DND-41 (cell line): ENCODE measurements around the gene COL4A2.

ENCODE experiments used
- ATAC-seq: fragments of 200-7000 bp; cut with Tn5 transposase; 3 replicates; pipeline ENCODE4 v1.9.1; 2021; ENCODE audit warnings: low read depth; ENCODE audit not compliant: insufficient read depth
- DNase-seq: peaks from one replicate; pipeline ENCODE4 v3.0.0-alpha.2; 2020
- H2AFZ ChIP-seq: 2 replicates; pipeline ENCODE4 v1.6.0; 2012; ENCODE audit warnings: low read depth, low read length
- H3K27ac ChIP-seq: 2 replicates; pipeline ENCODE4 v1.5.1; 2012; ENCODE audit warnings: low read length, inconsistent platforms
- H3K27me3 ChIP-seq: fragments of 200-600 bp; sonication (generic); 2 replicates; pipeline ENCODE4 v1.6.0; 2012; ENCODE audit warnings: low read length, mild to moderate bottlenecking, inconsistent platforms; ENCODE audit not compliant: insufficient read depth, poor library complexity
- H3K36me3 ChIP-seq: 2 replicates; pipeline ENCODE4 v1.5.1; 2012; ENCODE audit warnings: low read length, inconsistent platforms; ENCODE audit not compliant: insufficient read depth
- H3K4me1 ChIP-seq: 2 replicates; pipeline ENCODE4 v1.5.1; 2012; ENCODE audit warnings: mild to moderate bottlenecking, low read length; ENCODE audit not compliant: insufficient read depth
- H3K4me2 ChIP-seq: 2 replicates; pipeline ENCODE4 v1.6.0; 2012; ENCODE audit warnings: mild to moderate bottlenecking, moderate library complexity, low read length, inconsistent platforms; ENCODE audit not compliant: insufficient read depth
- H3K4me3 ChIP-seq, 2 experiments: fragments of 200-600 bp in 1 of 2; shearing (Covaris generic) in 1 of 2; 2 replicates each; pipeline ENCODE4 v1.5.1; 2012 to 2016; ENCODE audit warnings: inconsistent platforms in 2 of 2, low read length in 2 of 2, mild to moderate bottlenecking in 2 of 2, low read depth in 1 of 2, moderate library complexity in 1 of 2
- H3K79me2 ChIP-seq: 2 replicates; pipeline ENCODE4 v1.6.0; 2012; ENCODE audit warnings: low read length, inconsistent platforms; ENCODE audit not compliant: insufficient read depth
- H3K9ac ChIP-seq: 2 replicates; pipeline ENCODE4 v1.6.0; 2012; ENCODE audit warnings: low read depth, mild to moderate bottlenecking, inconsistent platforms, low read length, moderate library complexity
- H3K9me3 ChIP-seq: 2 replicates; pipeline ENCODE4 v1.5.1; 2012; ENCODE audit warnings: low read length, moderate library complexity, mild to moderate bottlenecking, inconsistent platforms; ENCODE audit not compliant: insufficient read depth, severe bottlenecking
- H4K20me1 ChIP-seq: 2 replicates; pipeline ENCODE4 v1.6.0; 2012; ENCODE audit warnings: low read length; ENCODE audit not compliant: insufficient read depth
- EZH2 ChIP-seq: IDR thresholded peaks from 3 replicates; pipeline ENCODE4 v1.6.1; 2012; ENCODE audit warnings: borderline replicate concordance, low read depth, mild to moderate bottlenecking, moderate library complexity, low read length, inconsistent platforms; ENCODE audit not compliant: severe bottlenecking
- TF ChIP-seq, protein P1 (sequence below): IDR thresholded peaks from 2 replicates; pipeline ENCODE4 v1.5.1; 2012; ENCODE audit warnings: borderline replicate concordance, low read length, moderate library complexity, mild to moderate bottlenecking; ENCODE audit not compliant: poor library complexity, severe bottlenecking; ENCODE audit errors: extremely low read depth

The COL4A2 gene

DNA sequence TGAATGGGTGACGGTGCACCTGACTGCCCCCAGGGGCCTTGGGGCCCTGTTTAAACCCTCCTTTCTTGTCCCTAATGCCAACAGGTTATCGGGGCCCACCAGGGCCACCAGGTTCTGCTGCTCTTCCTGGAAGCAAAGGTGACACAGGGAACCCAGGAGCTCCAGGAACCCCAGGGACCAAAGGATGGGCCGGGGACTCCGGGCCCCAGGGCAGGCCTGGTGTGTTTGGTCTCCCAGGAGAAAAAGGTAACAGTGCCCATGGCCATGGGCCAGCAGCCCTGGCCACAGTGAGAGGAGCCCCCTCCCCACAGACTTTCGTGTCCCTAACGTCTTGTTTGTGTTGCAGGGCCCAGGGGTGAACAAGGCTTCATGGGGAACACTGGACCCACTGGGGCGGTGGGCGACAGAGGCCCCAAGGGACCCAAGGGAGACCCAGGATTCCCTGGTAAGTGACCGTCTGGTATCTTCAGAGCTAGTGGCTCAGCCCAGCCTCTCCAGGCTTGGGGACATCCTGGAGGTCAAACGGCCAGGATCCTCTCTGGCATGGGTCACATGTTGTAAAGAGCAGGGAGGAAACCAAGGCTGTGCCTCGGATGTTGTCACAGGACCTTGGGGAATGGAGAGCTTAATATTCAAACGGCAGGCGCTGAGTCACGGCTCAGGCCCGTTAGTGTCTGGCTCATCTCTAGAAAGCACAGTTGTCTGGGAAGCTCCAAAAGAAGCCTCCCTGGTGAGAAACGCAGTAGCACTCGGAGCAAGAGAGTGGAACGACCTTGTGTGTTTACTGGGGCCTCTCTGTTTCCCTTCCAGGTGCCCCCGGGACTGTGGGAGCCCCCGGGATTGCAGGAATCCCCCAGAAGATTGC lies 196.2 kb downstream of the COL4A2 start:
- Histone ChIP-seq H2AFZ (no peak overlapping the region), H3K9me3 (no peaks in the 10 kb centered on the region), H3K9ac (no peak overlapping the region), H4K20me1 (no peaks in the 10 kb centered on the region; the same call in none of the 2 replicates), H3K4me3 (no peak overlapping the region), H3K27me3 (peaks cover 7% of the 10 kb centered on the region), H3K4me2 (no peak overlapping the region), H3K36me3 (no peaks in the 10 kb centered on the region), H3K4me1 (no peaks in the 10 kb centered on the region), H3K79me2 (no peaks in the 10 kb centered on the region), H3K27ac (no peak overlapping the region)
- TF ChIP-seq EZH2: no peak
- TF ChIP-seq, protein P1, sequence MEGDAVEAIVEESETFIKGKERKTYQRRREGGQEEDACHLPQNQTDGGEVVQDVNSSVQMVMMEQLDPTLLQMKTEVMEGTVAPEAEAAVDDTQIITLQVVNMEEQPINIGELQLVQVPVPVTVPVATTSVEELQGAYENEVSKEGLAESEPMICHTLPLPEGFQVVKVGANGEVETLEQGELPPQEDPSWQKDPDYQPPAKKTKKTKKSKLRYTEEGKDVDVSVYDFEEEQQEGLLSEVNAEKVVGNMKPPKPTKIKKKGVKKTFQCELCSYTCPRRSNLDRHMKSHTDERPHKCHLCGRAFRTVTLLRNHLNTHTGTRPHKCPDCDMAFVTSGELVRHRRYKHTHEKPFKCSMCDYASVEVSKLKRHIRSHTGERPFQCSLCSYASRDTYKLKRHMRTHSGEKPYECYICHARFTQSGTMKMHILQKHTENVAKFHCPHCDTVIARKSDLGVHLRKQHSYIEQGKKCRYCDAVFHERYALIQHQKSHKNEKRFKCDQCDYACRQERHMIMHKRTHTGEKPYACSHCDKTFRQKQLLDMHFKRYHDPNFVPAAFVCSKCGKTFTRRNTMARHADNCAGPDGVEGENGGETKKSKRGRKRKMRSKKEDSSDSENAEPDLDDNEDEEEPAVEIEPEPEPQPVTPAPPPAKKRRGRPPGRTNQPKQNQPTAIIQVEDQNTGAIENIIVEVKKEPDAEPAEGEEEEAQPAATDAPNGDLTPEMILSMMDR: no peak
- DNase-seq: no peak
- no peak for ATAC-seq

DNA sequence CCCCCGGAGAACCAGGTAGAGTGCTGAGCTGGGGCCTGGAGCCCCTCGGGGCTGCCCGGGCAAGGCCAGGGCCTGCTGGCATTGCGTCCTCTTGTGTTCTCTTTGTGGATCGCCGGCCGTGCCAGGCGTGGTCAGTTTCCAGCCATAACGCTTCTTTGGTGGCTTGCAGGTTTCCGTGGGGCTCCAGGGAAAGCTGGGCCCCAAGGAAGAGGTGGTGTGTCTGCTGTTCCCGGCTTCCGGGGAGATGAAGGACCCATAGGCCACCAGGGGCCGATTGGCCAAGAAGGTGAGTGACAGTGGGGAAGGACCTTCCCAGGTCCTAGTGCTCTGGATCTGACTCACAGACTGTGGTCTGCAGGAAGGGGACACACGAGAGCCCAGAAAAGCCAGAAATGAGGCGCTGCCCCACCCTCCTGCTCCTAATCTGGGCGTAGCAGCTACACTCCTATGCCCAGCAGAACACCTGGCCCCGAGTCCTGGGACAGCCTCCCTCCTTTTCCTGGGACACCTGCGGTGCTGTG lies 197.0 kb downstream of the COL4A2 start:
- no peak overlapping the region for H2AFZ ChIP-seq
- H3K4me3 ChIP-seq: no peak overlapping the region
- no peaks in the 10 kb centered on the region for H3K36me3 ChIP-seq
- H3K4me2 ChIP-seq: no peak overlapping the region
- no peaks in the 10 kb centered on the region for H3K79me2 ChIP-seq
- H4K20me1 ChIP-seq: no peaks in the 10 kb centered on the region; the same call in none of the 2 replicates
- no peak overlapping the region for H3K9ac ChIP-seq
- DNase-seq: no peak
- no peak overlapping the region for H3K27ac ChIP-seq
- ATAC-seq: no peak
- no peaks in the 10 kb centered on the region for H3K9me3 ChIP-seq
- no peaks in the 10 kb centered on the region for H3K4me1 ChIP-seq
- peaks cover 7% of the 10 kb centered on the region for H3K27me3 ChIP-seq
- TF ChIP-seq, protein P1: no peak
- no peak for TF ChIP-seq EZH2

DNA sequence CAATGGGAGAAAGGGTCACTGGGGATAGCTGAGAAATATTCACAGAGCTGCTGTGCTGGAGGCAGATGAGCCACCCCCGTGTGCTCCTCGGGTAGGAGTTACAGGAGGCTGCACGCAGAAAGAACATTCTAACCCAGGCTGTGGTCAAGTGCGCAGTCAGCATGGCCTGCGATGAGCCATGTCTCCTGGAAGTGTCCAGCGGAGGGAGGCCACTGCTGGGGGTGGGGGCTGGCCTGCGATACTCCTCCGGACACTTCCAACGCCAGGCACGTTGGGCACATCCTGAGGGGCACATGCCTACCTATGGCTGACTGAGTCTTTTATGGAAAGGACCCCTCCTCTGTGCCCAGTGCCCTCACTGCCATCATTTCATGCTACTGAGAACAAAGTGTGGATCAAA lies 198.5 kb downstream of the COL4A2 start:
- no peak overlapping the region for H3K4me3 ChIP-seq
- H3K9ac ChIP-seq: no peak overlapping the region
- no peaks in the 10 kb centered on the region for H3K4me1 ChIP-seq
- ATAC-seq (no peak), DNase-seq (no peak)
- H3K27ac ChIP-seq: no peak overlapping the region
- no peaks in the 10 kb centered on the region for H3K9me3 ChIP-seq
- H2AFZ ChIP-seq: no peak overlapping the region
- no peaks in the 10 kb centered on the region; the same call in none of the 2 replicates for H4K20me1 ChIP-seq
- TF ChIP-seq EZH2: no peak
- TF ChIP-seq, protein P1: no peak
- H3K79me2 ChIP-seq: no peaks in the 10 kb centered on the region
- H3K27me3 ChIP-seq: peaks cover 6% of the 10 kb centered on the region
- H3K36me3 ChIP-seq: no peaks in the 10 kb centered on the region
- H3K4me2 ChIP-seq: no peak overlapping the region
